GM12873 (cell line): ENCODE results near the gene CASD1.

Experiments
- CTCF ChIP-seq: IDR thresholded peaks from 2 replicates; pipeline ENCODE4 v1.5.1; 2012; ENCODE audit warnings: low read depth, mild to moderate bottlenecking, moderate library complexity, low read length, control low read depth; ENCODE audit not compliant: insufficient read depth; ENCODE audit errors: missing control alignments

CASD1 gene

GRCh38 chr7:94540428-94540827, 30.8 kb downstream of the CASD1 start:
- TF ChIP-seq CTCF = no peak

- no peak for TF ChIP-seq CTCF
Measured at GRCh38 chr7:94547126-94547525, 37.5 kb downstream of the CASD1 start.

GRCh38 chr7:94556028-94556427, 46.4 kb downstream of the CASD1 start:
- TF ChIP-seq CTCF = no peak

GRCh38 chr7:94557215-94557614, 47.6 kb downstream of the CASD1 start:
- no peak for TF ChIP-seq CTCF

GRCh38 chr7:94559972-94560371, 50.4 kb downstream of the CASD1 start:
- TF ChIP-seq CTCF = no peak

GRCh38 chr7:94561841-94562514, 52.4 kb downstream of the CASD1 start:
- no peak for TF ChIP-seq CTCF

- no peak for TF ChIP-seq CTCF
Measured at GRCh38 chr7:94562525-94562924, 52.9 kb downstream of the CASD1 start.
